Endothelial cell of umbilical vein (primary cell): ENCODE results near the gene PABPN1. TPM values are rescaled to one million over a fixed set of nuclear protein-coding genes. Genes with fewer than 3 reads are reported as not detected.

ENCODE experiments used
- BruUV-seq: library from RNA; stranded (reverse); fragments of 400-500 nt; replicated peaks from 2 replicates; lab custom pipeline; 2021; lab: Mats Ljungman, UMichigan
- CTCF ChIA-PET: fragments of 300-600, 350-600 bp; sonication (Branson Sonifier 250); formaldehyde crosslinking; loops from one replicate; lab custom pipeline; 2021; ENCODE audit warnings: antibody characterized with exemption, inconsistent platforms; lab: Charles Lee
- POLR2A ChIA-PET: fragments of 300-600, 350-600 bp; sonication (Branson Sonifier 250); formaldehyde crosslinking; loops from one replicate; lab custom pipeline; 2021; ENCODE audit warnings: antibody characterized with exemption, inconsistent platforms; lab: Charles Lee
- DNase-seq: peaks from one replicate; pipeline ENCODE4 v3.0.0-alpha.2; 2011; ENCODE audit warnings: low read depth, low spot score
- FAIRE-seq: peaks from 2 replicates; lab custom pipeline; 2011; peaks lifted over from hg19 to GRCh38; lab: Jason Lieb, UNC
- H2AFZ ChIP-seq: 2 replicates; pipeline ENCODE4 v1.6.0; 2012; ENCODE audit warnings: low read depth, low read length, control low read depth, inconsistent platforms
- H3K27ac ChIP-seq: 2 replicates; pipeline ENCODE4 v1.5.1; 2011; ENCODE audit warnings: low read depth, mild to moderate bottlenecking, control low read depth, low read length, moderate library complexity; ENCODE audit not compliant: insufficient read depth
- H3K27me3 ChIP-seq, 2 experiments: 2 replicates each; pipeline versions ENCODE4 v1.6.0 to v1.6.1; 2011; ENCODE audit warnings: low read length in 2 of 2, mixed read lengths in 1 of 2; ENCODE audit not compliant: control insufficient read depth in 2 of 2, insufficient read depth in 2 of 2
- H3K36me3 ChIP-seq, 2 experiments: 2 replicates in 1 of 2; 3 replicates in 1 of 2; pipeline ENCODE4 v1.5.1; 2011; ENCODE audit warnings: low read length in 2 of 2, mild to moderate bottlenecking in 1 of 2, moderate library complexity in 1 of 2; ENCODE audit not compliant: control insufficient read depth in 2 of 2, insufficient read depth in 2 of 2; ENCODE audit errors: extremely low read depth in 1 of 2
- H3K4me1 ChIP-seq: 3 replicates; pipeline ENCODE4 v1.5.1; 2011; ENCODE audit warnings: mild to moderate bottlenecking, low read length; ENCODE audit not compliant: control insufficient read depth, insufficient read depth; ENCODE audit errors: extremely low read depth
- H3K4me2 ChIP-seq: 2 replicates; pipeline ENCODE4 v1.6.1; 2011; ENCODE audit warnings: low read length, control low read depth, mixed read lengths; ENCODE audit not compliant: insufficient read depth
- H3K4me3 ChIP-seq, 3 experiments: fragments of 200-600 bp in 1 of 3; sonication (generic), shearing (Covaris generic) in 1 of 3; replicated peaks in 1 of 3; 2 replicates each; pipeline ENCODE4 v1.5.1; 2011 to 2016; ENCODE audit warnings: control low read depth in 3 of 3, low read length in 3 of 3, mild to moderate bottlenecking in 2 of 3, inconsistent platforms in 1 of 3, low read depth in 1 of 3, moderate library complexity in 1 of 3; ENCODE audit not compliant: insufficient read depth in 1 of 3
- H3K79me2 ChIP-seq: 2 replicates; pipeline ENCODE4 v1.6.0; 2012; ENCODE audit warnings: low read length, inconsistent platforms; ENCODE audit not compliant: control insufficient read depth, insufficient read depth
- H3K9ac ChIP-seq: replicated peaks from 2 replicates; pipeline ENCODE3; 2011; ENCODE audit warnings: low read length, control low read depth; ENCODE audit not compliant: insufficient read depth; ENCODE audit errors: extremely low read depth
- H3K9me1 ChIP-seq: replicated peaks from 3 replicates; pipeline ENCODE4 v1.6.0; 2011; ENCODE audit warnings: mild to moderate bottlenecking, low read length; ENCODE audit not compliant: control insufficient read depth, insufficient read depth; ENCODE audit errors: extremely low read depth
- H3K9me3 ChIP-seq: replicated peaks from 2 replicates; pipeline ENCODE4 v1.5.1; 2012; ENCODE audit warnings: low read length, inconsistent platforms; ENCODE audit not compliant: control insufficient read depth, insufficient read depth
- H4K20me1 ChIP-seq: replicated peaks from 2 replicates; pipeline ENCODE3; 2011; ENCODE audit warnings: mild to moderate bottlenecking, low read length; ENCODE audit not compliant: control insufficient read depth, insufficient read depth; ENCODE audit errors: extremely low read depth
- EZH2 ChIP-seq: IDR thresholded peaks from 2 replicates; pipeline ENCODE4 v1.6.1; 2012; ENCODE audit warnings: borderline replicate concordance, low read depth, mild to moderate bottlenecking, moderate library complexity, low read length, inconsistent platforms; ENCODE audit not compliant: severe bottlenecking
- FOS ChIP-seq: IDR thresholded peaks from 2 replicates; pipeline ENCODE4 v1.6.1; 2011; ENCODE audit warnings: mild to moderate bottlenecking, low read length, moderate library complexity, borderline replicate concordance; ENCODE audit not compliant: insufficient read depth
- GATA2 ChIP-seq: IDR thresholded peaks from 2 replicates; pipeline ENCODE4 v1.7.0; 2011; ENCODE audit warnings: low read depth, mild to moderate bottlenecking, moderate library complexity, mixed read lengths, low read length; ENCODE audit not compliant: insufficient read length, insufficient read depth
- JUN ChIP-seq: IDR thresholded peaks from 2 replicates; pipeline ENCODE4 v1.6.1; 2011; ENCODE audit warnings: borderline replicate concordance, low read depth; ENCODE audit not compliant: insufficient read length, insufficient read depth
- MAX ChIP-seq: IDR thresholded peaks from 2 replicates; pipeline ENCODE4 v1.6.1; 2011; ENCODE audit not compliant: insufficient read depth, insufficient read length
- MYC ChIP-seq: IDR thresholded peaks from one replicate; pipeline ENCODE4 v1.6.1; 2011; ENCODE audit warnings: mild to moderate bottlenecking, low read depth, low read length
- POLR2A ChIP-seq: IDR thresholded peaks from 2 replicates; pipeline ENCODE4 v1.6.1; 2012; ENCODE audit warnings: low read depth, mild to moderate bottlenecking, control low read depth, low read length
- POLR2AphosphoS5 ChIP-seq: IDR thresholded peaks from 2 replicates; pipeline ENCODE4 v1.6.1; 2012; ENCODE audit warnings: low read depth, mild to moderate bottlenecking, control low read depth, low read length, moderate library complexity; ENCODE audit not compliant: insufficient read depth
- dilution Hi-C: fragments of 300-500 bp; cut with MboI; formaldehyde crosslinking; loops from one replicate; pipeline ENCODE4 v1.15.0; 2019; ENCODE audit warnings: low sequenced_read_pairs; ENCODE audit not compliant: extremely low pct_ligation_motif_present
- intact Hi-C: fragments of 100-400 bp; cut with micrococcal nuclease; formaldehyde crosslinking; loops from one replicate; pipeline ENCODE4 v1.10.0; 2022
- polyA plus RNA-seq, 4 experiments: library from polyadenylated mRNA; depleted of rRNA in 3 of 4; stranded (reverse) in 3 of 4; unstranded in 1 of 4; fragments of >200 nt; gene quantifications; 2 replicates each; pipeline versions ENCODE4 v1.2.1 to v1.2.3, GENCODE V29; 2011 to 2012; ENCODE audit warnings: missing spikeins in 1 of 4
- total RNA-seq: library from RNA; stranded (reverse); gene quantifications from 2 replicates; pipeline ENCODE4 v1.2.3, GENCODE V29; 2021
- TF ChIP-seq, protein P1 (sequence below), 2 donors: IDR thresholded peaks; 1 replicate in 1 of 2; 2 replicates in 1 of 2; pipeline ENCODE4 v1.5.1; 2011; ENCODE audit warnings: low read length in 2 of 2, mild to moderate bottlenecking in 2 of 2, moderate library complexity in 2 of 2, control low read depth in 1 of 2, inconsistent platforms in 1 of 2, low read depth in 1 of 2; ENCODE audit not compliant: insufficient read depth in 1 of 2; ENCODE audit errors: extremely low read depth in 1 of 2

The PABPN1 gene
- total and polyA plus RNA-seq, 2 donors (not counting 3 experiments of a cell fraction or from before 2014, with no cell fraction given), result 231 TPM

- Histone ChIP-seq H2AFZ (no peak overlapping the region), H3K9ac (no peak overlapping the region), H3K79me2 (no peaks in the 10 kb centered on the region), H3K9me3 (no peaks in the 10 kb centered on the region), H3K4me1 (no peaks in the 10 kb centered on the region), H3K27ac (no peak overlapping the region), H3K4me3 (no peak overlapping the region), H4K20me1 (no peaks in the 10 kb centered on the region), H3K36me3 (no peaks in the 10 kb centered on the region), H3K9me1 (no peaks in the 10 kb centered on the region), H3K4me2 (no peak overlapping the region), H3K27me3 (peaks cover 8 to 16% of the 10 kb centered on the region in 2 experiments)
- TF ChIP-seq EZH2, result no peak
- no peak for TF ChIP-seq GATA2
- TF ChIP-seq FOS, result no peak
- TF ChIP-seq MAX, result no peak
- TF ChIP-seq, protein P1, sequence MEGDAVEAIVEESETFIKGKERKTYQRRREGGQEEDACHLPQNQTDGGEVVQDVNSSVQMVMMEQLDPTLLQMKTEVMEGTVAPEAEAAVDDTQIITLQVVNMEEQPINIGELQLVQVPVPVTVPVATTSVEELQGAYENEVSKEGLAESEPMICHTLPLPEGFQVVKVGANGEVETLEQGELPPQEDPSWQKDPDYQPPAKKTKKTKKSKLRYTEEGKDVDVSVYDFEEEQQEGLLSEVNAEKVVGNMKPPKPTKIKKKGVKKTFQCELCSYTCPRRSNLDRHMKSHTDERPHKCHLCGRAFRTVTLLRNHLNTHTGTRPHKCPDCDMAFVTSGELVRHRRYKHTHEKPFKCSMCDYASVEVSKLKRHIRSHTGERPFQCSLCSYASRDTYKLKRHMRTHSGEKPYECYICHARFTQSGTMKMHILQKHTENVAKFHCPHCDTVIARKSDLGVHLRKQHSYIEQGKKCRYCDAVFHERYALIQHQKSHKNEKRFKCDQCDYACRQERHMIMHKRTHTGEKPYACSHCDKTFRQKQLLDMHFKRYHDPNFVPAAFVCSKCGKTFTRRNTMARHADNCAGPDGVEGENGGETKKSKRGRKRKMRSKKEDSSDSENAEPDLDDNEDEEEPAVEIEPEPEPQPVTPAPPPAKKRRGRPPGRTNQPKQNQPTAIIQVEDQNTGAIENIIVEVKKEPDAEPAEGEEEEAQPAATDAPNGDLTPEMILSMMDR (IDR thresholded peaks at IDR 0.05; ENCODE audit: extremely low read depth in 1 of 2, insufficient read depth in 1 of 2, low read depth in 1 of 2, low read length in 2 of 2), result no peak
- TF ChIP-seq MYC, result no peak
- no peak for TF ChIP-seq POLR2AphosphoS5
- TF ChIP-seq JUN, result no peak
- no peak for TF ChIP-seq POLR2A
- no peak for FAIRE-seq
- no peak for DNase-seq
- CTCF ChIA-PET, result interaction anchor here (1.3 kb wide), 1 partner anchor 12 kb away, joined by 4 read pairs; no protein-coding TSS in a partner anchor
- dilution Hi-C loops (no loop called here), intact Hi-C loops (no loop called here)
- no TSS peak for BruUV-seq
- POLR2A ChIA-PET, result no interaction called here
Measured at GRCh38 chr14:23358553-23359166, 37.4 kb downstream of the PABPN1 start.
